Cardiac muscle cell (in vitro differentiated cells and primary cell): ENCODE measurements around the gene TBC1D9. TPM values are rescaled to one million over a fixed set of nuclear protein-coding genes. Genes with fewer than 3 reads are reported as not detected.
"Not testable (repeated sequence)": the region's sequence is repeated elsewhere in the genome, so short reads cannot be mapped to it uniquely, and the experiment has no call there.

Source experiments
- DNase-seq, 2 donors: peaks; one replicate each; pipeline versions ENCODE4 v3.0.0 to v3.0.0-alpha.2; 2010 to 2017; ENCODE audit warnings: low read depth in 1 of 2, low spot score in 1 of 2
- H3K27ac ChIP-seq: fragments of 200-600 bp; sonication (generic); 2 replicates; pipeline ENCODE4 v1.5.1; 2016
- H3K27me3 ChIP-seq: fragments of 200-600 bp; sonication (generic); 2 replicates; pipeline ENCODE4 v1.6.0; 2016; ENCODE audit warnings: control low read depth
- H3K36me3 ChIP-seq: fragments of 200-600 bp; sonication (generic); 2 replicates; pipeline ENCODE4 v1.5.1; 2016; ENCODE audit warnings: control low read depth
- H3K4me1 ChIP-seq: fragments of 200-600 bp; sonication (generic); 2 replicates; pipeline ENCODE4 v1.8.1; 2017; ENCODE audit warnings: low read depth, mild to moderate bottlenecking, mixed run types
- H3K4me3 ChIP-seq: fragments of 200-600 bp; sonication (generic); 2 replicates; pipeline ENCODE4 v1.5.1; 2016; ENCODE audit warnings: mild to moderate bottlenecking
- H3K9me3 ChIP-seq: fragments of 200-600 bp; sonication (generic); 2 replicates; pipeline ENCODE4 v1.5.1; 2017; ENCODE audit warnings: low read depth, mild to moderate bottlenecking, control low read depth
- polyA plus RNA-seq: library from polyadenylated mRNA; unstranded; fragments of >200 nt; fragmentation: Nextera tagmentation; extraction: Ambion mirVana; gene quantifications from 2 replicates; pipeline ENCODE4 v1.2.1, GENCODE V29; 2016
- total RNA-seq: library from RNA; depleted of rRNA; stranded (reverse); fragments of >200 nt; gene quantifications from 2 replicates; pipeline ENCODE4 v1.2.3, GENCODE V29; 2016
- TF ChIP-seq, protein P1 (sequence below): IDR thresholded peaks from 2 replicates; pipeline ENCODE4 v1.5.1; 2012; ENCODE audit warnings: low read depth, mild to moderate bottlenecking, low read length

The TBC1D9 gene
- total and polyA plus RNA-seq, 2 experiments from 2014 or later, result 3.4 to 5.2 TPM

DNA sequence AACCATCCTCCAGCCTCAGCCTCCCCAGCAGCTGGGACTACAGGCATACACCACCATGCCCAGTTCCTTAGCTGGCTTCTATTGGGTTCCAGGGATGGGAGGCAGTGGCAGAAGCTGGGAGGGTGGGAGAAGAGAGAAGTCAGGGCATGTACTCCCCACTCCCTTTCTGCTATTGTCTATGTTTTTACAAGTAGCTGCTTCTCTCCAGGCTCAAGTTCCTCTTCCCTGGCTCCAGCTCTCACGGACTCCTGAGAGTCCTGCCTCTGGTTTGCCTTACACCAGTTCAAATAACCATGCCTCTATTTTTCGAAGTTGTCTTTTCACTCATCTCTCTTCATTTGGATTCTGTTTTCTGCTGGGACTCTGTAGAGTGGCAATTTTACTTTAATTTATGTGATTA is 2.9 kb downstream of the TBC1D9 start:
- TF ChIP-seq, protein P1, sequence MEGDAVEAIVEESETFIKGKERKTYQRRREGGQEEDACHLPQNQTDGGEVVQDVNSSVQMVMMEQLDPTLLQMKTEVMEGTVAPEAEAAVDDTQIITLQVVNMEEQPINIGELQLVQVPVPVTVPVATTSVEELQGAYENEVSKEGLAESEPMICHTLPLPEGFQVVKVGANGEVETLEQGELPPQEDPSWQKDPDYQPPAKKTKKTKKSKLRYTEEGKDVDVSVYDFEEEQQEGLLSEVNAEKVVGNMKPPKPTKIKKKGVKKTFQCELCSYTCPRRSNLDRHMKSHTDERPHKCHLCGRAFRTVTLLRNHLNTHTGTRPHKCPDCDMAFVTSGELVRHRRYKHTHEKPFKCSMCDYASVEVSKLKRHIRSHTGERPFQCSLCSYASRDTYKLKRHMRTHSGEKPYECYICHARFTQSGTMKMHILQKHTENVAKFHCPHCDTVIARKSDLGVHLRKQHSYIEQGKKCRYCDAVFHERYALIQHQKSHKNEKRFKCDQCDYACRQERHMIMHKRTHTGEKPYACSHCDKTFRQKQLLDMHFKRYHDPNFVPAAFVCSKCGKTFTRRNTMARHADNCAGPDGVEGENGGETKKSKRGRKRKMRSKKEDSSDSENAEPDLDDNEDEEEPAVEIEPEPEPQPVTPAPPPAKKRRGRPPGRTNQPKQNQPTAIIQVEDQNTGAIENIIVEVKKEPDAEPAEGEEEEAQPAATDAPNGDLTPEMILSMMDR, result no peak
- Histone ChIP-seq H3K9me3 (no peaks in the 10 kb centered on the region), H3K27ac (no peak overlapping the region), H3K4me3 (no peak overlapping the region), H3K27me3 (no peaks in the 10 kb centered on the region), H3K36me3 (no peaks in the 10 kb centered on the region), H3K4me1 (peaks cover 7% of the 10 kb centered on the region)
- DNase-seq, result no peak

DNA sequence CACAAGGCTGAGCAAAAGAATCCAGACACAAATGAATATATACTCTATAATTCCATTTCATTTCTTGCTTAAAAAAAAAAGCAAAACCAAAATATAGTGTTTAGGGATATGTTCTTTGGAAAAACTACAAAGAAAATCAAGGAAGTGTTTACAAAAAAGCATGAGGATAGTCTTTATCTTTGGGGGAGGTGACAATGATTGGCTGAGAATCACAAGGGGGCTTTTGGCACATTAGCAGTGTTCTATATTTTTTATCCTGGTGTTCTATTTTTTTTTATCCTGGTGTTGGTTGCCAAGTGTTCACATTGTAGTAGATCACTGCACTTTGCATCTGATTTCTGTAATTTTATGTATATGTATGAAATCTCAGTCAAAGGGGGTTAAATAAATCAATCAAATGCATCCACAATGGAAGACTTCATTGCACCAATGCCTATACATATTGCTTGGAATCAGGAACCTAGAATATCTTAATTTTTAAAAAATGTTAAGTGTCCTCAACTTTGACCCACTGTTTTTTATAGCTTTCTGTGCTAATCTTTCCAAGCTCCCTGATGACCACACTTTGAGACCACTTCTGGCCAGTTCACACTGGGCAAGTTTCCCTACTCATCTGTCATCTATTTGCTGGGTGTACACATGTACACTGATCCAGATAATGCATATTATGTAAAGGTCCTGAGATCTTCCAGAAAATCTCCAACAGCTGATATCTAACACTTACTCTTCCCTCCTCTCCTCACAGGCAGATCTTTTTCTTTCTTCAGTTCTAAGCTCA is 3.7 kb downstream of the TBC1D9 start:
- TF ChIP-seq, protein P1, result no peak
- no peaks in the 10 kb centered on the region for H3K27me3 ChIP-seq
- no peaks in the 10 kb centered on the region for H3K36me3 ChIP-seq

DNA sequence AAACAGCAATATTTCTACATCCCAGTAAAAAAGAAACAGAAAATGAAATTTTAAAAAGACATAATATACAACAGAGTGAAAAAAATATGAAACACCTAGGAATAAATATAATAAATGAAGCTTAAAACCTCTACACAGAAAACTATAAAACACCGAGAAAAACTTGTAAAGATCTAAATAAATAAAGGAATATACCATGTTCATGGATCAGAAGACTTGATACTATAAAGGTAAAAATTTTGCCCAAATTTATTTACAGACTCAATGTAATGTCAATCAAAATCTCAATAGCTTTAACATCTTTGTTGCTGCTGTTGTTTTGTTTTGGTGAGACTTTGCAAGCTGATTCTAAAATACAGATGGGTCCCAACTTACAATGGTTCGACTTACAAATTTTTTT is 5.7 kb downstream of the TBC1D9 start:
- H3K4me3 ChIP-seq, result no peak overlapping the region
- no peak for DNase-seq
- no peaks in the 10 kb centered on the region for H3K36me3 ChIP-seq
- no peaks in the 10 kb centered on the region for H3K27me3 ChIP-seq
- TF ChIP-seq, protein P1, result no peak
- H3K9me3 ChIP-seq, result no peaks in the 10 kb centered on the region
- peaks cover 6% of the 10 kb centered on the region for H3K4me1 ChIP-seq
- H3K27ac ChIP-seq, result no peak overlapping the region

More for the DNA sequence above, 3.7 kb downstream of the TBC1D9 start:
- peaks cover 7% of the 10 kb centered on the region for H3K4me1 ChIP-seq
- DNase-seq, result no peak
- no peaks in the 10 kb centered on the region for H3K9me3 ChIP-seq
- no peak overlapping the region for H3K4me3 ChIP-seq
- no peak overlapping the region for H3K27ac ChIP-seq

DNA sequence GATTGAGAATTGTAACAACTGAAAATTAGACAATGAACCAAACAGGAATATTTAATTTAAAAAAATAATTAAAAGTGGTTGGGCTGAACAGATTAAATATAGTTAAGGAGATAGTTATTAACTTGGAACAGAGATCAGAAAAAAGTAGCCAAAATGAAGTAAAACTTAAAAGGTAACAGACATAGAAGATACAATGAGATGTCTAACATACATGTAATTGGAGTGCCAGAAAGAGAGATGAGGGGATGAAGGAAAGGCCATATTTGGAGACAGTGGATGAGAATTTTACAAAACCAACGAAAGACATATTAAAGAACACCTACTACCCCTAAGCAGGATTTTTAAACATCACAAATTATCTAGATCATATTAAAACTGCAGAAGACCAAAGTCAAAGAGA is 8.0 kb downstream of the TBC1D9 start:
- TF ChIP-seq, protein P1, result no peak
- no peaks in the 10 kb centered on the region for H3K36me3 ChIP-seq
- H3K4me1 ChIP-seq, result no peaks in the 10 kb centered on the region
- H3K9me3 ChIP-seq, result no peaks in the 10 kb centered on the region
- no peak for DNase-seq
- H3K4me3 ChIP-seq, result no peak overlapping the region
- no peak overlapping the region for H3K27ac ChIP-seq
- no peaks in the 10 kb centered on the region for H3K27me3 ChIP-seq

DNA sequence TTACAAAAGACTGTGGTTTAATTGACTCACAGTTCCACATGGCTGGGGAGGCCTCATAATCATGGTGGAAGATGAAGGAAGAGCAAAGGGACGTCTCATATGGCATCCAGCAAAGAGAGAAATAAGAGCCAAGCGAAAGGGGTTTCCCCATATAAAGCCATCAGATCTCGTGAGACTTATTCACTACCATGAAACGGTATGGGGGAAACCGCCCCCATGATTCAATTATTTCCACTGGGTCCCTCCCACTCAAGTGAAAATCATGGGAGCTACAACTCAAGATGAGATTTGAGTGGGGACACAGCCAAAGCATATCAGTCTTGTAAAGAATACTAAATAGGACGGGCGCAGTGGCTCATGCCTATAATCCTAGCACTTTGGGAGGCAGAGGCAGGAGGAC is 9.6 kb downstream of the TBC1D9 start:
- not testable (repeated sequence) for H3K4me3 ChIP-seq

DNA sequence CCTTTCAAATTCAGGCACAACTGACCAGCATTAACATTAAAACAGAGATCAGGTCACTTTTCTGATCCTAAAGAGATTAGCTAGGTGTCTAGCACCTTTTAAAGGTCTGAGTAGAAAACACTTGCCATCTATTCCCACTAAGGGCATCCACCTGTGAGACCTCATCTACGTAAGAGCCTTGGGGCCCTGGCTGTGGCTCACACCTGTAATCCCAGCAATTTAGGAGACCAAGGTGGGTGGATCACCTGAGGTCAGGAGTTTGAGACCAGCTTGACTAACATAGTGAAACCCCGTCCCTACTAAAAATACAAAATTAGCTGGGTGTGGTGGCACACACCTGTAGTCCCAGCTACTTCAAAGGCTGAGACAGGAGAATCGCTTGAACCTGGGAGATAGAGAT is 11.8 kb downstream of the TBC1D9 start:
- no peaks in the 10 kb centered on the region for H3K4me1 ChIP-seq
- H3K27ac ChIP-seq, result no peak overlapping the region
- no peaks in the 10 kb centered on the region for H3K27me3 ChIP-seq
- no peak for DNase-seq
- TF ChIP-seq, protein P1, result no peak
- H3K9me3 ChIP-seq, result no peaks in the 10 kb centered on the region
- H3K36me3 ChIP-seq, result no peaks in the 10 kb centered on the region
- H3K4me3 ChIP-seq, result no peak overlapping the region

More for the DNA sequence above, 9.6 kb downstream of the TBC1D9 start:
- not testable (repeated sequence) for H3K4me1 ChIP-seq, H3K9me3 ChIP-seq, H3K27ac ChIP-seq, H3K27me3 ChIP-seq, DNase-seq, H3K36me3 ChIP-seq
